Nephron progenitor cell (in vitro differentiated cells): ENCODE results near the gene STEAP3.

Source experiments
- DNase-seq: peaks from one replicate; pipeline ENCODE4 v3.0.0; 2021
- H3K27ac Mint-ChIP-seq: 2 replicates; pipeline ENCODE4 v1.8.0; 2021; ENCODE audit warnings: mild to moderate bottlenecking, moderate library complexity, mixed read lengths
- H3K27me3 Mint-ChIP-seq: 2 replicates; pipeline ENCODE4 v1.8.0; 2021; ENCODE audit warnings: mild to moderate bottlenecking, low read depth, mixed read lengths; ENCODE audit not compliant: poor library complexity
- H3K36me3 Mint-ChIP-seq: 2 replicates; pipeline ENCODE4 v1.8.0; 2021; ENCODE audit warnings: low read depth, mixed read lengths
- H3K4me1 Mint-ChIP-seq: 2 replicates; pipeline ENCODE4 v1.8.0; 2021; ENCODE audit warnings: mixed read lengths
- H3K4me3 Mint-ChIP-seq: 2 replicates; pipeline ENCODE4 v1.8.0; 2021; ENCODE audit warnings: mild to moderate bottlenecking, moderate library complexity, mixed read lengths
- H3K9me3 Mint-ChIP-seq: 2 replicates; pipeline ENCODE4 v1.8.0; 2021; ENCODE audit warnings: mild to moderate bottlenecking, moderate library complexity, mixed read lengths
- CTCF ChIP-seq: fragments of 200-600 bp; sonication (generic); IDR thresholded peaks from 2 replicates; pipeline ENCODE4 v1.5.0; 2021; ENCODE audit warnings: antibody characterized with exemption

STEAP3 gene

DNA sequence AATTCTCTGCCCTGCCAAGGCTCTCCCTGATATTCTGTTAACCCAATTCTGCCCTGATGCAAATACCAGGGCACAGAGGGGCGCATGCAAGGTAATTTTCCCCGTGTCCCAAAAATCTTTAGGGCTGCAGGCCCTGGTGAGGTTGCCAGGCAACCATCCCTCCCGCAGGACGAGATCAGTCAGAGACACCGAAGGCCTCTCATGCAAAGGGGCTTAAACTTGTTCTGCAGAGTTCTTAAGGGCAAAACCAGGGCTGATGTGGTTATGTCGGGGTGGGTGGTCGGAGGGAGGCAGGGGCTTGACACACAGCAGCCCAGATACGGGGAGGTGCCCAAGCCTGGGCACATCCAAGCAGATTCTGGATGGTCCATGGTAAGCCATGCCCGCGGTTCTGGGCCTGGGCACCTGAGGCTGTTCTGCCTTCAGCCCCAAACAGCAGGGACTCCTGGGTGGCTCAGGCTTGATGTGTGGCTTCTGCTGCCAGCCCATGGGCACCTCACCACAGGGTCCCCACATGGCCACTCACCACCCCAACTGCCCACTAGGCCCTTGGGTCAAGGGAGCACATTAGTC is 27.2 kb downstream of the STEAP3 start:
- peaks cover 8% of the 10 kb centered on the region for H3K27me3 Mint-ChIP-seq
- H3K27ac Mint-ChIP-seq, result no peak overlapping the region
- peaks cover 19% of the 10 kb centered on the region for H3K4me1 Mint-ChIP-seq
- DNase-seq, result no peak
- peaks cover 3% of the 10 kb centered on the region for H3K9me3 Mint-ChIP-seq
- TF ChIP-seq CTCF, result no peak
- no peak overlapping the region for H3K4me3 Mint-ChIP-seq
- H3K36me3 Mint-ChIP-seq, result no peaks in the 10 kb centered on the region

GRCh38 chr2:119251652-119252051 is 28.0 kb downstream of the STEAP3 start:
- no peak for TF ChIP-seq CTCF
- Mint-ChIP-seq H3K27ac (no peak overlapping the region), H3K36me3 (no peaks in the 10 kb centered on the region), H3K9me3 (no peaks in the 10 kb centered on the region), H3K4me3 (no peak overlapping the region), H3K27me3 (peaks cover 8% of the 10 kb centered on the region), H3K4me1 (peaks cover 27% of the 10 kb centered on the region)
- no peak for DNase-seq

DNA sequence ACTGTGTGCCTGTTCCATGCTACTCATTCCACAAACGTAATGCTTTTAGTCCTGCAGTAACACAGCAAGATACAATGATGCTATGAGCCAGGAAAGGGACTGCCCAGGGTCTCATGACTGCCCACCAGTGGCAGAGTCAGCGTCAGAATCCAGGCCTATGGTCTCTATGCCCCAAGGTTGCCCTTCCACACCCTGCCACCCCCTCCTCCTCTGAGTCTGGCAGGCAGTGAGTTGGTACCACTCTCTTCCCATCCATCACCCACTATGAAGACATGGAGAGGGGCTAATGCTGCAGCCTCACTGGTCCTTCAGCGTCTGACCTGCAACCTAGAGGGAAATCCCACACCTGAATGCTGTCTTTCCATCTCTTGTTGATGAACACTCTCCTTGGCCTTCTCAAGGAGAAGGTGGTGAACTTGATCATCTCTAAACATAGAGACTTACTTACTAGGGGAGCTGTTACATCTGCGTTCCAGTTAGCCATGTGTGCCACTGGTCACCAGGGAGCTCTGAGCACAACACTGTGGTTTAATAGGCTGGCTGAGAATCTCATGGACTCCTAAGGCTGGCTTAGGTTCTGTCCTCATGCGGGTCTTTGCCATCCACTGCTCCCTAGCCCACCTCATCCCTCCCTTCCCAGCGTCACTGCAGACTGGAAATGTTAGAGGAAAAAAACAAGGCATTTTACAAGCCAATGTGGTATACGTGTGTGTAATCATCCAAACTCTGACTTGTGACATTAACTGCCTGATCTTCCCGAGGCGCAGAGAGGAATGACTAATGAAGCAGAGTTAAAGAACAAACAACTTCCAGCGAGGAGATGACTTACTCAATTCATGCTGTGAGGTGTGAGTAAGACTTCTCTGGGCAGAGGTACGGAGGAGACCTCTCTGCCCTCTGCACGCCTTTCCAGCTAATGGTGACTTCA is 28.8 kb downstream of the STEAP3 start:
- DNase-seq, result no peak

GRCh38 chr2:119253114-119253702 is 29.6 kb downstream of the STEAP3 start:
- no peaks in the 10 kb centered on the region for H3K9me3 Mint-ChIP-seq
- H3K4me1 Mint-ChIP-seq, result peaks cover 36% of the 10 kb centered on the region

More for the DNA sequence above, 28.8 kb downstream of the STEAP3 start:
- peaks cover 8% of the 10 kb centered on the region for H3K27me3 Mint-ChIP-seq
- no peak overlapping the region for H3K27ac Mint-ChIP-seq
- no peaks in the 10 kb centered on the region for H3K9me3 Mint-ChIP-seq
- H3K4me1 Mint-ChIP-seq, result peaks cover 31% of the 10 kb centered on the region
- H3K4me3 Mint-ChIP-seq, result no peak overlapping the region
- no peaks in the 10 kb centered on the region for H3K36me3 Mint-ChIP-seq
- TF ChIP-seq CTCF, result no peak

More at GRCh38 chr2:119253114-119253702, 29.6 kb downstream of the STEAP3 start:
- no peak for TF ChIP-seq CTCF
- Mint-ChIP-seq H3K27ac (no peak overlapping the region), H3K4me3 (no peak overlapping the region), H3K36me3 (no peaks in the 10 kb centered on the region), H3K27me3 (peaks cover 13% of the 10 kb centered on the region)
- DNase-seq, result no peak
